ENCODE data around the gene TPH1.

The TPH1 gene

GRCh38 chr11:18046116-18046777 lies at the start of gene TPH1:
TPH1 (minus strand) TSS chr11:18046269; CDS start chr11:18040762, 5,507 bp downstream.
- DNase-seq, result peak; percentile 36

GRCh38 chr11:18093959-18094358 lies 47.9 kb upstream of the TPH1 start:
- DNase-seq, result no peak

GRCh38 chr11:18091731-18092130 lies 45.7 kb upstream of the TPH1 start:
- no peak for DNase-seq

- no peak for DNase-seq
These were observed 42.9 kb upstream of the TPH1 start for GRCh38 chr11:18088966-18089365.

- no peak for DNase-seq
These were observed 42.3 kb upstream of the TPH1 start for GRCh38 chr11:18088366-18088765.

- no peak for DNase-seq
These were observed 35.5 kb upstream of the TPH1 start for GRCh38 chr11:18081551-18081950.

GRCh38 chr11:18080451-18080850 lies 34.4 kb upstream of the TPH1 start:
- no peak for DNase-seq

GRCh38 chr11:18078909-18079308 lies 32.8 kb upstream of the TPH1 start:
- no peak for DNase-seq

GRCh38 chr11:18075444-18075843 lies 29.4 kb upstream of the TPH1 start:
- DNase-seq, result no peak

GRCh38 chr11:18071098-18071705 lies 25.1 kb upstream of the TPH1 start:
- no peak for DNase-seq

- no peak for DNase-seq
These were observed 21.3 kb upstream of the TPH1 start for GRCh38 chr11:18067372-18067771.

GRCh38 chr11:18066626-18067025 lies 20.6 kb upstream of the TPH1 start:
- DNase-seq, result no peak

- DNase-seq, result no peak
These were observed 19.5 kb upstream of the TPH1 start for GRCh38 chr11:18065572-18065971.

- no peak for DNase-seq
These were observed 18.5 kb upstream of the TPH1 start for GRCh38 chr11:18064450-18065054.

GRCh38 chr11:18063862-18064434 lies 17.9 kb upstream of the TPH1 start:
- DNase-seq, result no peak

- DNase-seq, result no peak
These were observed 17.1 kb upstream of the TPH1 start for GRCh38 chr11:18063125-18063524.

GRCh38 chr11:18061351-18061750 lies 15.3 kb upstream of the TPH1 start:
- DNase-seq, result no peak

- no peak for DNase-seq
These were observed 10.6 kb upstream of the TPH1 start for GRCh38 chr11:18056561-18057181.

- DNase-seq, result no peak
These were observed 8.5 kb upstream of the TPH1 start for GRCh38 chr11:18054511-18055103.

GRCh38 chr11:18050848-18051247 lies 4.8 kb upstream of the TPH1 start:
- DNase-seq, result no peak

GRCh38 chr11:18036456-18036855 lies 9.6 kb downstream of the TPH1 start:
- no peak for DNase-seq

GRCh38 chr11:18027475-18027874 lies 18.6 kb downstream of the TPH1 start:
- DNase-seq, result no peak

- no peak for DNase-seq
These were observed 23.6 kb downstream of the TPH1 start for GRCh38 chr11:18022419-18022818.

Measured in right hindlimb (tissue), 1 donor.